ENCODE measurements around the gene AARS2. TPM values are rescaled to one million over a fixed set of nuclear protein-coding genes. Genes with fewer than 3 reads are reported as not detected.

The AARS2 gene
- total RNA-seq, 2 experiments from 2014 or later: 19.4 to 20.5 TPM

DNA sequence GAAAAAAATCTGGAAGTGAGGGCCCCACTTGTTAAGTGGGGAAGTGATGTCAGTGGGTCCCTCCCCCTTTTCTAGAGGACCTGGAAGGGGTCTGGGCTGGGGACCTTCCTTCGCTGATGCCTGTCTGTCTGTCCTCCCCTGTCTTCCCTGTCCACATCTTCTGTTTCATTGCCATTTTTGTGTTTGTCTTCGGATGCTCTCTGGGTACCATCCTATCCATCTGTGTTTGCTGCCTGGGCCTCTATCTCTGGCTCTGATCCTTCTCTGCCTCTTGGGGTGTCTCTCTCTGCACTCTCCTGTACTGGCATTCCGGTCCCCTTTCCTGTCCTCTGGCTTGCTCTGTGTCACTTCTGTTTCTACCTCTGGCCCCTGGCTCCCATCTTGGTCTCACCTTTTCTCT is 40.6 kb downstream of the AARS2 start:
- H3K27me3 Mint-ChIP-seq (ENCODE audit: low read depth): peaks cover 63% of the 10 kb centered on the region
- POLR2A ChIA-PET: interaction anchor here (0.6 to 1.2 kb wide), 2 partner anchors 26 to 60 kb away, joined by 3 to 5 read pairs; partner anchors contain the start of gene HSP90AB1
- CTCF ChIA-PET: interaction anchor here (1.2 to 1.3 kb wide), 2 partner anchors 10 to 32 kb away, joined by 3 to 5 read pairs; no protein-coding TSS in a partner anchor
- H3K4me1 Mint-ChIP-seq (ENCODE audit: low read depth): peaks cover 17% of the 10 kb centered on the region
- DNase-seq: no peak
- no peak overlapping the region for H3K4me3 Mint-ChIP-seq
- H3K9me3 Mint-ChIP-seq (ENCODE audit: insufficient read depth): no peaks in the 10 kb centered on the region
- no peak for ATAC-seq
- H3K36me3 Mint-ChIP-seq (ENCODE audit: low read depth): no peaks in the 10 kb centered on the region
- no peak overlapping the region for H3K27ac Mint-ChIP-seq

DNA sequence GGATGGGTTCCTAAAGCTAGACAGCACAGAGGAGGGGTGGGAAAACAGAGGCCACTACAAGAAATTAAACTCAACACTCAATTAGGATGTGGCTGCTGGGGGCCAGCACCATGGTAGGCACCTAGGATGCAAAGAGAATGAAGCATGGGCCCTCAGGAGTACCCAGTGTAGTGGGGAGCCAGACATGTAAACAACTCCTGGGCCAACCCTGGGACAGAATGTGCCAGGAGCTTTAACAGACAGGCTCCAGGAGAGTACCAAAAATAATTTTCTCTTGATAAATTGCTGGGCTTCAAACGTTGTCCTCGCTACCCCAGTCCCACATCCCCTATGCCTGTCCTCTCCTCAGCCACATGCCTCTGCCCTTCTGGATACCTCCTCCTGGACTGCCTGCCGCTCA is 41.2 kb downstream of the AARS2 start:
- H3K4me3 Mint-ChIP-seq: no peak overlapping the region
- no peak overlapping the region for H3K27ac Mint-ChIP-seq
- CTCF ChIA-PET: interaction anchor here (1.2 to 6.5 kb wide), 3 partner anchors 10 to 41 kb away, joined by 3 to 49 read pairs (median 5); partner anchors contain the start of gene AARS2
- H3K4me1 Mint-ChIP-seq (ENCODE audit: low read depth): peaks cover 20% of the 10 kb centered on the region
- H3K36me3 Mint-ChIP-seq (ENCODE audit: low read depth): no peaks in the 10 kb centered on the region
- H3K27me3 Mint-ChIP-seq (ENCODE audit: low read depth): peaks cover 57% of the 10 kb centered on the region
- DNase-seq: no peak
- no peak for ATAC-seq
- POLR2A ChIA-PET: interaction anchor here (0.6 to 1.3 kb wide), 3 partner anchors 25 to 61 kb away, joined by 3 to 5 read pairs (median 3); partner anchors contain the start of gene HSP90AB1
- H3K9me3 Mint-ChIP-seq (ENCODE audit: insufficient read depth): no peaks in the 10 kb centered on the region

DNA sequence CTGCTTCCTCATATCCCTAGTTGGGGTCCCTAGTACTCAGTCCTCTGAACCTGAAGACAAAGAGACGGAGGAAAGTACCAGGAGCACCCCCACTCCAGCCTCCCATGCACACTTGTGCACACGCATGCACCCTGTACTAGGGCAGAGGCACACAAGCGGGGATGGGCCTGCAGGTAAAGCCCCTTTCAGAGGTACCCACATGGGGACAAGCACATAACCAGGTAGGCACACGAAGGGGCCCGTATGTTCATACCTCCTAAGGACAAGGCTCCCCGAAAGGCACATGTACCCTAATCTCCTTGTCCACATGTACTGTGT is 41.8 kb downstream of the AARS2 start:
- no peaks in the 10 kb centered on the region for H3K36me3 Mint-ChIP-seq (ENCODE audit: low read depth)
- H3K27me3 Mint-ChIP-seq (ENCODE audit: low read depth): peaks cover 53% of the 10 kb centered on the region
- ChIA-PET CTCF (interaction anchor here (1.2 to 6.5 kb wide), 3 partner anchors 9 to 42 kb away, joined by 3 to 49 read pairs (median 5); partner anchors contain the start of gene AARS2), POLR2A (interaction anchor here (1.3 kb wide), 1 partner anchor 39 kb away, joined by 3 read pairs; no protein-coding TSS in a partner anchor)
- no peaks in the 10 kb centered on the region for H3K9me3 Mint-ChIP-seq (ENCODE audit: insufficient read depth)
- H3K4me3 Mint-ChIP-seq: no peak overlapping the region
- ATAC-seq (no peak), DNase-seq (no peak)
- peaks cover 26% of the 10 kb centered on the region for H3K4me1 Mint-ChIP-seq (ENCODE audit: low read depth)
- no peak overlapping the region for H3K27ac Mint-ChIP-seq

DNA sequence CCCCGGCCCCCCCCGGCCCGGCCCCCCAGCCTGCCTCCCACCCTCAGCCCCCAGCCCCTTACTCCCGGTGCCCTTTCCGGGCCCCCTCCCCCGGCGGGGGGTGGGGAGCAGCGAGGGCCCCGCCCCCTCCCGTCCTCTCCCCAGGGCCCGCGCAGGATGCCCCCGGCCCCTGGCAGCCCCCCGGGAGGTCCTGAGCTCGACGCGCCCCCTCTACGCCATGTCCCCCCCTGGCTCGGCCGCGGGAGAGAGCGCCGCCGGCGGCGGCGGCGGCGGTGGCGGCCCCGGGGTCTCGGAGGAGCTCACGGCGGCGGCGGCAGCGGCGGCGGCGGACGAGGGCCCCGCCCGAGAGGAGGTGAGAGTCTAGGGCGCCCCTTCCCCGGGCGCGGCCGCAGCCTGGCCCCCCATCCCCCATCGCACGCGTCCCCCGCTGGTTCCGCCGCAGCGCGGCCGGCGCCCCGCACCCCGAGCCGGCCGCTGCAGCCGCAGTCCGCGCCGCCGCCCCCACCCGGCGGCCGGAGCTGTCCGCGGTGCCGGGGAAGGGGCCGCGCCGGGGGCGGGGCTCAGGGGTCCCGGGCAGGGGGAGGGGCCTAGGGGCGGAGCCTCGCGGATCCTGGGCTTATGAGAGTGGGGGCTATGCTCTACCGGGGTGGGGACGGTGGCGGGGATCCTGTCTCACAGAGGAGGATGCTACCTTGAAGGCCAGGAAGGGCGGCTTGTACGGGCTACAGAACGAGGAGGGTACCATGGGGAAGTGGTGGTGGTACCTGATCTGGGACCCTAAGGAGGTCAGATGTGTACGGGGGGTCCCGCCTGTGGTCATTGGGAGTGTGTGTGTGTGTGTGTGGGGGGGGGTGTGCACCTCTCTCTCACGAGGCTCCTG is 42.4 kb downstream of the AARS2 start:
- Mint-ChIP-seq H3K4me1 (ENCODE audit: low read depth) (peaks cover 32% of the 10 kb centered on the region), H3K36me3 (ENCODE audit: low read depth) (no peaks in the 10 kb centered on the region), H3K27ac (no peak overlapping the region), H3K27me3 (ENCODE audit: low read depth) (peaks cover 52% of the 10 kb centered on the region), H3K4me3 (no peak overlapping the region), H3K9me3 (ENCODE audit: insufficient read depth) (no peaks in the 10 kb centered on the region)
- DNase-seq (no peak), ATAC-seq (no peak)
- CTCF ChIA-PET: interaction anchor here (6.5 to 7.4 kb wide), 2 partner anchors 42 to 65 kb away, joined by 49 to 137 read pairs; partner anchors contain the start of gene AARS2
- POLR2A ChIA-PET: interaction anchor here (0.6 to 1.3 kb wide), 3 partner anchors 40 to 1106 kb away, joined by 3 read pairs; partner anchors contain the start of gene CDC5L

DNA sequence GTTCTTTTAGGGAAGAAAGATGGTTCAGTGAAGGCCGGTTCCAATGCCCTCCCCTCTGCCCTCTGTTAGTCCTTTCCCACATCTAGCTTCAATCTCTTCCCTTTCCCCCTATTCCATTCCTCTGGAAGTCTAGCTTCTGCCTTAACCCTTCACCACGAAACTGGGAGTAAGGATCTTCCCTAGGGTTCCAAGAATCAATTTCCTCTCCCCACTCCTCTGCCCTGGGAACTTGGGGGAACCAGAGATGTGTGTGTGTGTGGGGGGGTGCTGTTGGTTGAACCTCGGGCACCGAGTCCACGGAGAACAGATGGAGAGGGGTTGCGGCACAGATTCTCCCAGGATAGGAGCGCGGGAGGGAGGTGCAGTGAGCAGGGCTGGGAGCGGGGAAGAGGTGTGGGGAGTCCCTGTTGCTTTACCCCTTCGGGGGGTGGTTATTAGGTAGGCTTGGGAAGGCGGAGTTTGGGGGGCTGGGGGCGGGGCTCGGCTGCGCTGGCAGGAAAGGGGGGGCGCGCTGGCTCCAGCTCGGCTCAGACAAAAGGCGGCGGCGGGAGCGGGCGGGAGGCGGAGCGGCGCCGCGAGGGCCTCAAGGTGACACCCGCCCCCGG is 43.1 kb downstream of the AARS2 start, which contains the start of gene TMEM151B:
Gene TMEM151B (plus strand): TSS at position 530 of the 605 bp plus-strand sequence. CDS start 293 bp downstream, outside the sequence.
- Mint-ChIP-seq H3K27ac (no peak within 1 kb of the TSS), H3K4me1 (ENCODE audit: low read depth) (peaks cover 34% of the 10 kb centered on the region), H3K4me3 (no peak within 1 kb of the TSS), H3K27me3 (ENCODE audit: low read depth) (peaks cover 49% of the 10 kb centered on the region), H3K9me3 (ENCODE audit: insufficient read depth) (no peaks in the 10 kb centered on the region), H3K36me3 (ENCODE audit: low read depth) (peaks cover 1% of the 10 kb centered on the region)
- ATAC-seq: no peak
- POLR2A ChIA-PET: interaction anchor here (0.6 to 0.9 kb wide), 2 partner anchors 118 to 1107 kb away, joined by 3 read pairs; partner anchors contain the start of gene CDC5L
- CTCF ChIA-PET: interaction anchor here (4.5 to 7.4 kb wide), 3 partner anchors 35 to 66 kb away, joined by 49 to 137 read pairs (median 81); partner anchors contain the start of gene AARS2
- DNase-seq: no peak

DNA sequence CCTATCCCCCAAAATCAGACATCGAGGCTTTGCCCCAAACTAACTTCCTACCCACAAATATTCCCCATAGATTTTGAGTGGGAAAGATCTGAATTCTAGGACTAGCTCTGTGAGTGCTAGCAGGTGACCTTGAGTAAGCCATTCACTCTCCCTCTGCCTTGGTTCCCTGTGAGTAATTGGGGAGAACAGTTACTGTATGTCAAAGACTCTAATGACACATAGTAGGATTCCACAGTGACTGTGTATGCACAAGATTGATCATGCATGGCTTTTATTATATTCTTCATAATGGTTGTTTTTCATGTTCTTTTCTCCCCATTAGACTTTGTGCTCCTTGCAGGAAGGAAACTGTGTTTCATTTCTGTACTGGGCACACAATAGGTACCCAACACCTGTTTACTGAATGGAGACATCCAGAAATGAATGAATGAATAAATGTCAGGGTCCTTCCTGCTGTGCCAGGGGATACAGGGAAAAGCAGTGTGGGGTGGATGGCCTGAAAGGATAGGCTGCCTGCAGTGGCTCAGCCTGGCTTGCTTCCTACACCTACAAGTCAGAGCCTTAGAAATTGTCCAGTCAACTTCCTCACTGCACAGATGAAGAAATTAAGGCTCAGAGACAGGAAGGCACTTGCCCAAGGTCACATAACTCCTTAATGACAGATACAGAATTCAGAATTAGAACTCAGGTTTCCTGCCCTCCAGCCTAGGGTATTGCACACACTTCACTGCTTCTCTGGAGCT is 43.8 kb downstream of the AARS2 start:
- ATAC-seq (no peak), DNase-seq (no peak)
- Mint-ChIP-seq H3K27me3 (ENCODE audit: low read depth) (peaks cover 46% of the 10 kb centered on the region), H3K36me3 (ENCODE audit: low read depth) (peaks cover 6% of the 10 kb centered on the region), H3K4me3 (no peak overlapping the region), H3K9me3 (ENCODE audit: insufficient read depth) (no peaks in the 10 kb centered on the region), H3K27ac (no peak overlapping the region), H3K4me1 (ENCODE audit: low read depth) (peaks cover 39% of the 10 kb centered on the region)
- ChIA-PET POLR2A (no interaction called here), CTCF (interaction anchor here (1.0 to 7.4 kb wide), 12 partner anchors 9 to 188 kb away, joined by 3 to 137 read pairs (median 8); partner anchors contain the start of genes AARS2 and HSP90AB1)

DNA sequence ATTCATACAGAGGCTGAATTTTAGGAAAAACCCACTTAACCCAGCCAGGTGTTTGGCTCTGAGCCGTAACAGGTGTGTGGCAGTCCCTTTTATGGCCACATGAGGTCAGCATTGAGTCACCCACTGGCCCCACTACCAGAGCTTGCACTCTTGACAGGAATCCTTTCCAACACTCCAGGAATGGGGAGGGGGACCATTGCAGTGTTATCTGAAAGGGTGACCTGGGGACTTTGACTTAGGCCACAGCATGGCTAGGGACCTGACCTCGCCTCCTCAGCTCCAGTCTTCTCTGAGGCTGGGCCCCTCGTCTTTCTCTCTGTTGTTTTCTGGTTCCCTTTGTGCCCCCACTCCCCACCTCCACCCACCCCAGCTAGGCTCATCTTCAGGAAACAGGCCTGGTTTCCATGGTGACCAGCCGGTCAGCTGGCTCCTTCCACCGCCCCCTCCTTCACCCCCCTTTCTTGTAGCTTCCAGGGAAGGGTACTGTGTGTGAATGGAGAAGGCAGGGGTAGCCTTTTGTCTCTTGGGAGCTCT is 45.0 kb downstream of the AARS2 start:
- Mint-ChIP-seq H3K27ac (no peak overlapping the region), H3K9me3 (ENCODE audit: insufficient read depth) (no peaks in the 10 kb centered on the region), H3K27me3 (ENCODE audit: low read depth) (peaks cover 36% of the 10 kb centered on the region), H3K4me3 (no peak overlapping the region), H3K36me3 (ENCODE audit: low read depth) (peaks cover 16% of the 10 kb centered on the region), H3K4me1 (ENCODE audit: low read depth) (peaks cover 49% of the 10 kb centered on the region)
- CTCF ChIA-PET: interaction anchor here (0.7 to 7.4 kb wide), 25 partner anchors 10 to 190 kb away, joined by 3 to 137 read pairs (median 5); partner anchors contain the start of genes AARS2, HSP90AB1, SLC29A1 and SLC35B2
- ATAC-seq: no peak
- POLR2A ChIA-PET: interaction anchor here (1.0 to 1.4 kb wide), 4 partner anchors 23 to 66 kb away, joined by 3 to 4 read pairs (median 3); no protein-coding TSS in a partner anchor
- DNase-seq: peak; percentile 76

DNA sequence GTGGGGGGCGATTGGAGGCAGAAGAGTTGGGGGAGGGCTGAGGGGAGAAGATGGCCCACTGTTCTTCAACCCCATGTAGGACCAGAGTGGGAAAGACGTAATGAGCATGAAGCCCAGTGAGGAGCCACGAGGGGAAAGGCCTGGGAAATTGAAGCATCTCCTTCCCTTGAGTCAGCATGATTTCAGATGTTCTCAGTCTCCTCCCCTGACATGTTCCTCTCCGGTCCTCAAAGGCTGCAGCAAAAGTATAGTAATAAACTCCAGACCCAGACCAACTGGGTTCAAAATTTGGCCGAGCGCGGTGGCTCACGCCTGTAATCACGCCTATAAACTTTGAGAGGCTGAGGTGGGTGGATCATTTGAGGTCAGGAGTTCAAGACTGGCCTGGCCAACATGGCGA is 45.9 kb downstream of the AARS2 start:
- ChIA-PET POLR2A (interaction anchor here (1.0 kb wide), 1 partner anchor 67 kb away, joined by 3 read pairs; no protein-coding TSS in a partner anchor), CTCF (interaction anchor here (1.1 to 7.4 kb wide), 15 partner anchors 11 to 189 kb away, joined by 3 to 137 read pairs (median 9); partner anchors contain the start of genes AARS2, HSP90AB1, SLC29A1 and SLC35B2)
- Mint-ChIP-seq H3K4me1 (ENCODE audit: low read depth) (peaks cover 58% of the 10 kb centered on the region), H3K27me3 (ENCODE audit: low read depth) (peaks cover 29% of the 10 kb centered on the region), H3K36me3 (ENCODE audit: low read depth) (peaks cover 19% of the 10 kb centered on the region), H3K4me3 (no peak overlapping the region), H3K9me3 (ENCODE audit: insufficient read depth) (no peaks in the 10 kb centered on the region), H3K27ac (peak overlapping the region; percentile 52)
- no peak for DNase-seq
- no peak for ATAC-seq

DNA sequence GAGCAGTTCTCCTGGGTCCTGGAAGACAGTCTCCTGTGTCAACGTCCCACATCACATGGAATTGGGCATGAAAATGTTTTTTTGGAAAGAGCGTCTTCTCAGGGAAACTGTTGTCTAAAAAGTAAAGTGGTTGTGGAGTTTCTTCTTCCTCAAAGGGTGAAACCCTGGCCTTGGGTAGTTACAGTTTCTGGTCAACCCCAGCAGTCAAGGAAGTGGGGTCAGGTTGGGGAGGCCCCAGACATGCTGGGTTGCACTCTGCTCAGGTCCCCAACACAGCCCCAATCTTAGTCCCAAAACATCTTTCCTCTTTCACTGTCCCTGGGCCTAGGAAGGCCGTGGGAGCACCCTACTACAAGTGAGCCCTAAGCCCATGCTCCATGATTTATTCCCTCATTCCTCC is 46.8 kb downstream of the AARS2 start:
- DNase-seq: no peak
- CTCF ChIA-PET: interaction anchor here (1.3 to 7.4 kb wide), 10 partner anchors 10 to 190 kb away, joined by 3 to 137 read pairs (median 16); partner anchors contain the start of genes AARS2, SLC29A1, SLC35B2 and SPATS1
- H3K27ac Mint-ChIP-seq: peak overlapping the region; percentile 70

DNA sequence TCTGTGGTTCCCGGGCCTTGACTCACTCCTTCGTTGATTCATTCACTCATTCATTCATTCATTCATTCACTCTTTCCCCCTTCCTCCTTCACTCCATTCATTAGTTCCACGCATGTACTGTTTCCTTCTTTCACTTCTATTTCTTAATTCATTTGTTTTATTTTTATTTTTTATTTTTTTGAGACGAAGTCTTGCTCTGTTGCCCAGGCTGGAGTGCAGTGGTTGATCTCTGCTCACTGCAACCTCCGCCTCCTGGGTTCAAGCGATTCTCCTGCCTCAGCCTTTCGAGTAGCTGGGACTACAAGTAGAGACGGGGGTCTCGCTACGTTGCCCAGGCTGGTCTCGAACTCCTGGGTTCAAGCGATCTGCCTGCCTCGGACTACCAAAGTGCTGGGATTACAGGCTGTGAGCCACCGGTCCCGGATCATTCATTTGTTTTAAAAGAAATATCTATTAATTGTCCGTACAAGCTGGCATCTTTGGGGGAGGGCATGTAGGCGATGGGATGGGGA is 47.4 kb downstream of the AARS2 start:
- ATAC-seq (no peak), DNase-seq (no peak)
- peaks cover 63% of the 10 kb centered on the region for H3K4me1 Mint-ChIP-seq (ENCODE audit: low read depth)
- H3K9me3 Mint-ChIP-seq (ENCODE audit: insufficient read depth): no peaks in the 10 kb centered on the region
- peak overlapping the region; percentile 98 for H3K4me3 Mint-ChIP-seq
- peaks cover 16% of the 10 kb centered on the region for H3K27me3 Mint-ChIP-seq (ENCODE audit: low read depth)
- ChIA-PET CTCF (interaction anchor here (1.3 to 7.4 kb wide), 5 partner anchors 20 to 78 kb away, joined by 3 to 137 read pairs (median 49); partner anchors contain the start of genes AARS2 and SPATS1), POLR2A (interaction anchor here (5.4 kb wide), 1 partner anchor 19 kb away, joined by 81 read pairs; the partner anchor contains the start of gene HSP90AB1)
- H3K27ac Mint-ChIP-seq: peak overlapping the region; percentile 95
- peaks cover 24% of the 10 kb centered on the region for H3K36me3 Mint-ChIP-seq (ENCODE audit: low read depth)

More for the DNA sequence above, 46.8 kb downstream of the AARS2 start:
- Mint-ChIP-seq H3K9me3 (ENCODE audit: insufficient read depth) (no peaks in the 10 kb centered on the region), H3K27me3 (ENCODE audit: low read depth) (peaks cover 21% of the 10 kb centered on the region), H3K36me3 (ENCODE audit: low read depth) (peaks cover 19% of the 10 kb centered on the region), H3K4me3 (peak overlapping the region; percentile 98), H3K4me1 (ENCODE audit: low read depth) (peaks cover 61% of the 10 kb centered on the region)
- ATAC-seq: no peak
- POLR2A ChIA-PET: no interaction called here

Measured in activated CD8-positive, alpha-beta T cell treated with anti-CD3 and anti-CD28 coated beads, Interleukin-2, amount 10 ng/mL, durations not matched to agents 7 days and 5 days (primary cell).